MM.1S (cell line): ENCODE data around the gene XBP1.

ENCODE experiments used
- EZH2 ChIP-seq: fragments of 300-600 bp; sonication (generic); optimal IDR thresholded peaks from 2 replicates; pipeline ENCODE3; 2017; ENCODE audit warnings: low read depth, mild to moderate bottlenecking, antibody characterized with exemption, low read length, mixed read lengths
- EZH2phosphoT487 ChIP-seq: fragments of 300-600 bp; sonication (generic); IDR thresholded peaks from 2 replicates; pipeline ENCODE4 v1.6.1; 2018; ENCODE audit warnings: antibody characterized with exemption, low read length
- TF ChIP-seq, protein P1 (sequence below): fragments of 300-600 bp; sonication (generic); IDR thresholded peaks from 2 replicates; pipeline ENCODE4 v1.5.1; 2016; ENCODE audit warnings: antibody characterized with exemption, low read length, mixed read lengths

GRCh38 chr22:28838971-28839370 lies 38.6 kb upstream of the XBP1 start:
- TF ChIP-seq, protein P1, sequence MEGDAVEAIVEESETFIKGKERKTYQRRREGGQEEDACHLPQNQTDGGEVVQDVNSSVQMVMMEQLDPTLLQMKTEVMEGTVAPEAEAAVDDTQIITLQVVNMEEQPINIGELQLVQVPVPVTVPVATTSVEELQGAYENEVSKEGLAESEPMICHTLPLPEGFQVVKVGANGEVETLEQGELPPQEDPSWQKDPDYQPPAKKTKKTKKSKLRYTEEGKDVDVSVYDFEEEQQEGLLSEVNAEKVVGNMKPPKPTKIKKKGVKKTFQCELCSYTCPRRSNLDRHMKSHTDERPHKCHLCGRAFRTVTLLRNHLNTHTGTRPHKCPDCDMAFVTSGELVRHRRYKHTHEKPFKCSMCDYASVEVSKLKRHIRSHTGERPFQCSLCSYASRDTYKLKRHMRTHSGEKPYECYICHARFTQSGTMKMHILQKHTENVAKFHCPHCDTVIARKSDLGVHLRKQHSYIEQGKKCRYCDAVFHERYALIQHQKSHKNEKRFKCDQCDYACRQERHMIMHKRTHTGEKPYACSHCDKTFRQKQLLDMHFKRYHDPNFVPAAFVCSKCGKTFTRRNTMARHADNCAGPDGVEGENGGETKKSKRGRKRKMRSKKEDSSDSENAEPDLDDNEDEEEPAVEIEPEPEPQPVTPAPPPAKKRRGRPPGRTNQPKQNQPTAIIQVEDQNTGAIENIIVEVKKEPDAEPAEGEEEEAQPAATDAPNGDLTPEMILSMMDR = no peak
- no peak for TF ChIP-seq EZH2
- no peak for TF ChIP-seq EZH2phosphoT487
